GM13977 (cell line): ENCODE results near the gene DLEU7.

ENCODE experiments used
- DNase-seq: peaks from one replicate; pipeline ENCODE4 v3.0.0; 2012; ENCODE audit warnings: low spot score
- in situ Hi-C: fragments of 300-500 bp; cut with MboI; formaldehyde crosslinking; loops from one replicate; pipeline ENCODE4 v1.12.0; 2022; ENCODE audit warnings: low sequenced_read_pairs, low pct_unique_long_range_greater_than_20kb, mixed read lengths, inconsistent platforms; ENCODE audit not compliant: unreplicated experiment
- TF ChIP-seq, protein P1 (sequence below): IDR thresholded peaks from 2 replicates; pipeline ENCODE4 v1.5.1; 2012; ENCODE audit warnings: mild to moderate bottlenecking, control low read depth; ENCODE audit not compliant: insufficient read depth; ENCODE audit errors: extremely low read depth, missing control alignments

Gene DLEU7

DNA sequence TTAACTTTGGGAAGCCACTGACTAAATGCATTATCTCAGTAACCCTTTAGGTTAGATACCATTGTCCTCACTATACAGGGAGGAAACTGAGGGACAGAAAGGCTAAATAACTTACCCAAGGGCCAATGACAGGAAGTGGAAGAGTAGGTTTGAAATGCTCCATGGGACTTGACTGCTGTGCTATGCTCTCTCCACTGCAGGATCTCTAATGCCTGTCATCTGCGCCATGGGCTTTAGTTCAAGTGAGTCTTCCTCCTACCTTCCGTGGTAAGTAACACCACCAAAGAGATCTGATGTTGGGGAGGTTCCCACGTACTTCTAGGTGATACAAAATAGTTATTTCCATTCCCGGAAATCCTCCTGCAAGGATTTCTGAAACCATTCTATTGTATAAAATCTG lies 3.7 kb downstream of the DLEU7 start:
- TF ChIP-seq, protein P1, sequence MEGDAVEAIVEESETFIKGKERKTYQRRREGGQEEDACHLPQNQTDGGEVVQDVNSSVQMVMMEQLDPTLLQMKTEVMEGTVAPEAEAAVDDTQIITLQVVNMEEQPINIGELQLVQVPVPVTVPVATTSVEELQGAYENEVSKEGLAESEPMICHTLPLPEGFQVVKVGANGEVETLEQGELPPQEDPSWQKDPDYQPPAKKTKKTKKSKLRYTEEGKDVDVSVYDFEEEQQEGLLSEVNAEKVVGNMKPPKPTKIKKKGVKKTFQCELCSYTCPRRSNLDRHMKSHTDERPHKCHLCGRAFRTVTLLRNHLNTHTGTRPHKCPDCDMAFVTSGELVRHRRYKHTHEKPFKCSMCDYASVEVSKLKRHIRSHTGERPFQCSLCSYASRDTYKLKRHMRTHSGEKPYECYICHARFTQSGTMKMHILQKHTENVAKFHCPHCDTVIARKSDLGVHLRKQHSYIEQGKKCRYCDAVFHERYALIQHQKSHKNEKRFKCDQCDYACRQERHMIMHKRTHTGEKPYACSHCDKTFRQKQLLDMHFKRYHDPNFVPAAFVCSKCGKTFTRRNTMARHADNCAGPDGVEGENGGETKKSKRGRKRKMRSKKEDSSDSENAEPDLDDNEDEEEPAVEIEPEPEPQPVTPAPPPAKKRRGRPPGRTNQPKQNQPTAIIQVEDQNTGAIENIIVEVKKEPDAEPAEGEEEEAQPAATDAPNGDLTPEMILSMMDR, result no peak
- in situ Hi-C loops, result no loop called here
- DNase-seq, result no peak

DNA sequence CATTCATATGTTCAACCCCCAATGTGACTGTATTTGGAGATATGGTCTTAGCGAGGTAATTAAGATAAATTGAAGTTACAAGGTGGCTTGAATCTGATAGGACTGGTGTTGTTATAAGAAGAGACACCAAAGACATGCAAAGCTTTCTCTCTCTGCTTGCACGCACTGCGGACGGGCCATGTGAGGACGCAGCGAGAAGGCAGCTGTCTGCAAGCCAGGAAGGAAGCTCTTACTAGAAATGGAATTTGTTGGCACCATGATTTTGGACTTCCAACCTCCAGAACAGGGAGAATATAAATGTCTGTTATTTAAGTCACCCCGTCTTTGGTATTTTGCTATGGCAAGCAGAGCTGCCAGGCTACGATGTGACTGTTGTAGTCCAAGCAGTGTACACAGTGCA lies 4.8 kb downstream of the DLEU7 start:
- TF ChIP-seq, protein P1, result no peak
- DNase-seq, result no peak
- in situ Hi-C loops, result no loop called here

GRCh38 chr13:50838031-50838430 lies 5.5 kb downstream of the DLEU7 start:
- DNase-seq, result no peak
- in situ Hi-C loops, result no loop called here

GRCh38 chr13:50831512-50831911 lies 12.0 kb downstream of the DLEU7 start:
- in situ Hi-C loops, result no loop called here
- no peak for DNase-seq
- TF ChIP-seq, protein P1, result no peak

More at GRCh38 chr13:50838031-50838430, 5.5 kb downstream of the DLEU7 start:
- TF ChIP-seq, protein P1, result no peak

DNA sequence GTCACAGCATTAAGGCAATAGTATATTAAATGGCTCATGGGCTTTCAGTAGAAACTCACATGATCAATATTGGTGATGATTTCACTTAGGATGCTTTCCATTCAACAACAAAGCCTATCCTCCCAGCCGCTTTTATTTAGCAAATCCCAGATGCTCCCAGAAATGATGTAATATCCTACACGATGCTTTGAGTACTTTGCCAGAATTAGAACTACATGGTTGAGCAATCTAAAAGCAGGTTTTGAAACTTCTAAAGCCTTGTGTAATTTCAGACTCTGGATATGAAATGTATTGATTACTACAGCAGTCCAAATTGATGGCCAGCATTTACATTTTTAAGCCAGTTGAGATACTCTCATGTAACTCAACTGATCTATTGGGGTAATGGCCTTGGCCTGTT lies 13.6 kb downstream of the DLEU7 start:
- TF ChIP-seq, protein P1, result no peak
- in situ Hi-C loops, result no loop called here
- no peak for DNase-seq

DNA sequence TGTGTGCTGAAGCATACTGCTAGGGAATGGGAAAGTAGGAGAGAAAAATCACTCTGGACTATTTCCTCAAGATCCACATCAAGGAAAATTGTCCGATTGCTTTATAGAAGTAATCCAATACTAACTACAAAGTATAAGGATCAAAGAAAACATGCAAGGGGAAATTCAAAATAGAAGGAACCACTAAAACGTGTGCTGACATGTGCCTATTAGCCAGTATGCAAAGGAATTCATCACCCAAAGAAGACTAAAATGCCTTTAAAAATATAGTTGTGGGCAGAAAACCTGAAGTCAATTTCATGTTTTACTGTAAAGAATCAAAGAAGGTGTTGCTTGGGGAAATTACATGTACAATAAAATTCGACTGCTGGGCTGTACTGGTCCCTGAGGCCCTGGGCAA lies 14.3 kb downstream of the DLEU7 start:
- DNase-seq, result no peak
- TF ChIP-seq, protein P1, result no peak
- in situ Hi-C loops, result no loop called here

DNA sequence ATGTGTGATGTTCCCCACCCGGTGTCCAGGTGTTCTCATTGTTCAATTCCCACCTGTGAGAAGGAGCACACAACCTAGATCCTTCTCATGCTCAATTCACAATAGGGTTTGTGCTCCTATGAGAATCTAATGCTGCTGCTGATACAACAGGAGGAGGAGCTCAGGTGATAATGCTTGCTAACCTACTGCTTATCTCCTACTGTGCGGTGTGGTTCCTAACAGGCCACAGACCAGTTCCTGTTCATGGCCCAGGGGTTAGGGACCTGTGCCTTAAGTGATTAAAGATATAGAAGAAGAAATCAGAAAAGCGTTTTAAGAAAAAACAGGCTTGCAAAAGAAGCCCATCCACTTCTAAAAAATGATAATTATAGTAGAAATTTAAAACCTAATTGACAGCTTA lies 17.5 kb downstream of the DLEU7 start:
- DNase-seq, result no peak
- TF ChIP-seq, protein P1, result no peak
- in situ Hi-C loops, result no loop called here
